Adrenal gland (tissue), 12 donors: Measurements from ENCODE around the gene HTR4. TPM values are rescaled to one million over a fixed set of nuclear protein-coding genes. Genes with fewer than 3 reads are reported as not detected.

Experiments
- DNase-seq, 7 donors: peaks; one replicate each; pipeline ENCODE4 v3.0.0-alpha.2; 2019 to 2020
- H3K27ac ChIP-seq, 5 donors: fragments of 200-600 bp; sonication (generic) in 4 of 5; 1 replicate in 3 of 5; 2 replicates in 2 of 5; pipeline versions ENCODE4 v1.5.1 to v1.8.0; 2016 to 2020; ENCODE audit warnings: mild to moderate bottlenecking in 1 of 5
- H3K27me3 ChIP-seq: fragments of 200-600 bp; 2 replicates; pipeline ENCODE4 v1.8.0; 2021
- H3K36me3 ChIP-seq, 2 donors: fragments of 200-600 bp; replicated peaks in 1 of 2; 1 replicate in 1 of 2; 2 replicates in 1 of 2; pipeline versions ENCODE4 v1.5.1 to v1.8.0; 2018 to 2022
- H3K4me1 ChIP-seq, 2 donors: fragments of 200-600 bp; replicated peaks in 1 of 2; 1 replicate in 1 of 2; 2 replicates in 1 of 2; pipeline versions ENCODE4 v1.5.1 to v1.8.0; 2018 to 2021
- H3K4me3 ChIP-seq, 4 donors: fragments of 200-600 bp; sonication (generic) in 3 of 4; one replicate each; pipeline ENCODE4 v1.5.1; 2016 to 2018
- H3K9me3 ChIP-seq, 3 donors: fragments of 200-600 bp; sonication (generic) in 1 of 3; replicated peaks in 1 of 3; 1 replicate in 2 of 3; 2 replicates in 1 of 3; pipeline versions ENCODE4 v1.5.1 to v1.8.0; 2016 to 2021
- CTCF ChIP-seq, 6 experiments: fragments of 450-650 bp in 4 of 6; fragments of 200-600 bp in 2 of 6; sonication (generic) in 1 of 6; IDR thresholded peaks; 1 replicate in 5 of 6; 2 replicates in 1 of 6; pipeline versions ENCODE4 v1.5.1 to v1.8.0; 2016 to 2021; ENCODE audit warnings: antibody characterized with exemption in 6 of 6, mild to moderate bottlenecking in 2 of 6, moderate library complexity in 1 of 6
- POLR2A ChIP-seq, 2 donors: fragments of 450-650 bp; IDR thresholded peaks; one replicate each; pipeline ENCODE4 v1.6.1; 2017; ENCODE audit warnings: antibody characterized with exemption in 2 of 2, mild to moderate bottlenecking in 2 of 2, moderate library complexity in 1 of 2
- WGBS, 4 donors: extraction: QIAGEN DNeasy Blood & Tissue Kit in 2 of 4; methylation state at CpG; one replicate each; pipeline versions ENCODE4 v1.1.5 to v1.1.7; 2013 to 2017; 5-methylcytosine and 5-hydroxymethylcytosine counted together
- intact Hi-C, 2 donors: fragments of 100-400 bp; cut with DNase I; formaldehyde crosslinking; loops; one replicate each; pipeline versions ENCODE4 v1.14.1 to v1.15.0; 2022 to 2023
- polyA plus RNA-seq, 3 donors: library from polyadenylated mRNA; stranded (reverse); fragments of 200-250 nt in 2 of 3; fragments of 350-450 nt in 1 of 3; fragmentation: Illumina TruSeq in 1 of 3; extraction: RNeasy Lipid Tissue Mini Kit (QIAGEN cat#74804) in 1 of 3; gene quantifications; one replicate each; pipeline ENCODE4 v1.2.3, GENCODE V29; 2013 to 2014
- total RNA-seq, 9 donors: library from RNA; depleted of rRNA in 4 of 9; stranded (reverse); fragments of >200 nt in 4 of 9; fragments of 120-200 nt in 1 of 9; fragmentation: NEBNext Ultra II Directional in 1 of 9; extraction: Animal tissue kit (Norgen Biotek cat#: 25700) in 1 of 9; gene quantifications; one replicate each; pipeline versions ENCODE4 v1.1.0 to v1.2.4, GENCODE V29; 2013 to 2023
- donor health status: healthy with polysubstance abuse.
- donor health status: Bipolar disorder and iron deficiency.
- donor health status: DM: yes; HTN: yes; CAD: no.
- donor health status: DM: no; HTN: no; CAD: no.
- donor health status: DM: no; HTN: no; CAD: no.
- donor health status: DM: yes; HTN: yes; CAD: no.

HTR4 gene
- total and polyA plus RNA-seq, 12 donors, result 0.11 to 2.6 (median 0.83) TPM; not detected in 1

DNA sequence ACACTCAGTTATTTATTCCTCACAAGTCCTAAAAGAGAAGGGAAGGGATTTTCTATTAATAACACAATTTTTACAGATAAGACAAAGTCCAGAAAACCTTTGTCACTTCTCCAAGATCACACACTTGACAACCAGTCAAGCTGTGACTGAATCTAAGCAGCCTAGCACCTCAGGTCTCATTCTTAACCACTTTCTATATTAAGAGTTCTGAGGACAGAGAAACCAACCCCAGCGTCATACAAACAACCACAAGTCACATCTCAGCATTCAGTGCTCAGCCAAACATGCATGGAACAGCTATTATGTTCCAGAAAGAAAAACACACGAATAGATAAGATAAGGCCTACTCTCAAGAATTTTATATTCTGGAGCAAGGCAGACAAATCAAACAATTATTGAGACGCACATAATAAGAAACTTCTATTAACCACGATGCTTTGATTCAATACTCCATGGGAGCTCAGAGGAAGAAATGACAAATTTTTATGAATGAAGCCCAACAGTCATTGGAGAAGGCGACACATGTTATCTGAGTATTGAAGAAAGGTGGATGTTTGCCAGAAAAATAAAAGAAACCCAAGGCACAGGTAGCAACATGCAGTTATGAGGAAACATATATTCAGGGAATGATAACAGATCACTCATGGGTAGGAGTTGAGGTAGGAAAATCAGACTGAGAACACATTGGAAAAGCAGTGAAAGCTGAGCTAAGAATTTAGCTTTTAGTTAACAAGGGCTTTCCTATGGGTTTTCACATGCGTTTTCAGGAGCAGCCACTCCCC is 113.1 kb downstream of the HTR4 start:
- TF ChIP-seq POLR2A (IDR thresholded peaks at IDR 0.05) (no peak), CTCF (IDR thresholded peaks at IDR 0.05) (no peak)
- no peaks in the 10 kb centered on the region for H3K9me3 ChIP-seq
- no peaks in the 10 kb centered on the region for H3K36me3 ChIP-seq
- H3K27me3 ChIP-seq, result no peaks in the 10 kb centered on the region
- 73 to 82% (median 77%) methylated on average over 6 of the region's 6 CpGs for WGBS, 4 donors
- H3K27ac ChIP-seq, result no peak overlapping the region
- DNase-seq, result no peak
- no peak overlapping the region for H3K4me3 ChIP-seq
- intact Hi-C loops, result no loop called here
- H3K4me1 ChIP-seq, result no peaks in the 10 kb centered on the region

GRCh38 chr5:148540647-148541046 is 113.7 kb downstream of the HTR4 start:
- TF ChIP-seq CTCF (IDR thresholded peaks at IDR 0.05), result no peak
- TF ChIP-seq POLR2A (IDR thresholded peaks at IDR 0.05), result no peak
- peak in 2 of 7 donors; percentile 4 to 9 for DNase-seq
- no peaks in the 10 kb centered on the region for H3K27me3 ChIP-seq
- intact Hi-C loops, result no loop called here
- 24 to 63% (median 47%) methylated on average over 1 of the region's 1 CpG for WGBS, 4 donors
- H3K4me1 ChIP-seq, result no peaks in the 10 kb centered on the region
- H3K36me3 ChIP-seq, result no peaks in the 10 kb centered on the region
- H3K4me3 ChIP-seq, result no peak overlapping the region
- H3K27ac ChIP-seq, result no peak overlapping the region
- H3K9me3 ChIP-seq, result no peaks in the 10 kb centered on the region

GRCh38 chr5:148539851-148540250 is 114.5 kb downstream of the HTR4 start:
- DNase-seq, result no peak
- Histone ChIP-seq H3K27ac (no peak overlapping the region), H3K27me3 (no peaks in the 10 kb centered on the region), H3K4me3 (no peak overlapping the region), H3K9me3 (no peaks in the 10 kb centered on the region), H3K36me3 (no peaks in the 10 kb centered on the region), H3K4me1 (no peaks in the 10 kb centered on the region)
- TF ChIP-seq POLR2A (IDR thresholded peaks at IDR 0.05), result no peak
- 88 to 92% (median 91%) methylated on average over 6 of the region's 6 CpGs for WGBS, 4 donors
- intact Hi-C loops, result no loop called here

DNA sequence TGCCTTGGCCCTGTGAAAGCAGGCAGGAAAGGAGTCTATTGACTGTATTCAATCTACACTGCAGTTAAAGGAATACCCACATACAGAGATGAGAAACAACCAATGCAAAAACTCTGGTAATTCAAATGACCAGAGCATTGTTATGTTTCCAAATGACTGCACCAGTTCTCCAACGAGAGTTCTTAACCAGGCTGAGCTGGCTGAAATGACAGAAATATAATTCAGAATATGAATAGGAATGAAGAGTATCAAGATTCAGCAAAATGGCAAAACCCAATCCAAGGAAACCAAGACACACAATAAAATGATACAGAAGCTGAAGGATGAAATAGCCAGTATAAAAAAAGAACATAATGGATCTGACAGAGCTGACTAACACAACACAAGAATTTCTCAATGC is 119.1 kb downstream of the HTR4 start:
- 62 to 74% (median 71%) methylated on average over 1 of the region's 1 CpG for whole genome bisulfite sequencing, 4 donors
- Histone ChIP-seq H3K27me3 (no peaks in the 10 kb centered on the region), H3K4me3 (no peak overlapping the region), H3K4me1 (no peaks in the 10 kb centered on the region), H3K36me3 (no peaks in the 10 kb centered on the region), H3K27ac (no peak overlapping the region), H3K9me3 (no peaks in the 10 kb centered on the region)
- no peak for TF ChIP-seq CTCF (IDR thresholded peaks at IDR 0.05)
- DNase-seq, result no peak
- intact Hi-C loops, result no loop called here
